Fibroblast of lung (primary cell): ENCODE measurements around the gene RRP7A.

Experiments
- CTCF ChIP-seq, 2 donors: IDR thresholded peaks in 1 of 2; conservative IDR thresholded peaks in 1 of 2; 1 replicate in 1 of 2; 2 replicates in 1 of 2; pipeline ENCODE4 v1.5.1; 2011 to 2012; ENCODE audit warnings: low read length in 2 of 2, control low read depth in 1 of 2, inconsistent platforms in 1 of 2, low read depth in 1 of 2, mild to moderate bottlenecking in 1 of 2
- EZH2 ChIP-seq: IDR thresholded peaks from 2 replicates; pipeline ENCODE4 v1.5.1; 2012; ENCODE audit warnings: low read length, control low read depth, mild to moderate bottlenecking; ENCODE audit errors: missing control alignments

GRCh38 chr22:42489000-42489399 lies 30.6 kb downstream of the RRP7A start:
- TF ChIP-seq EZH2 (no peak), CTCF (conservative IDR thresholded peaks at IDR 0.05 in 1 of 2, IDR thresholded peaks at IDR 0.05 in 1 of 2; ENCODE audit: low read depth in 1 of 2, low read length in 2 of 2) (no peak)
